Activated T-helper 17 cell treated with anti-CD3 and anti-CD28 coated beads, Interleukin-2, amount 50 U/mL, for 72 hours (primary cell): ENCODE measurements around the gene DCANP1. TPM values are rescaled to one million over a fixed set of nuclear protein-coding genes. Genes with fewer than 3 reads are reported as not detected.

Source experiments
- ATAC-seq: fragments of 150-1000 bp; cut with Tn5 transposase; replicated peaks from 2 replicates; pipeline ENCODE4 v1.10.0; 2021; ENCODE audit warnings: mild to moderate bottlenecking, moderate library complexity
- H3K27ac Mint-ChIP-seq: one replicate; pipeline ENCODE4 v1.8.0; 2022; ENCODE audit warnings: mixed read lengths
- H3K27me3 Mint-ChIP-seq: one replicate; pipeline ENCODE4 v1.8.0; 2022; ENCODE audit warnings: mixed read lengths
- H3K36me3 Mint-ChIP-seq: one replicate; pipeline ENCODE4 v1.8.0; 2022; ENCODE audit warnings: low read depth, mild to moderate bottlenecking, mixed read lengths
- H3K4me1 Mint-ChIP-seq: one replicate; pipeline ENCODE4 v1.8.0; 2022; ENCODE audit warnings: mixed read lengths
- H3K4me3 Mint-ChIP-seq: one replicate; pipeline ENCODE4 v1.8.0; 2022; ENCODE audit warnings: mild to moderate bottlenecking, mixed read lengths
- H3K9me3 Mint-ChIP-seq: one replicate; pipeline ENCODE4 v1.8.0; 2022; ENCODE audit warnings: mixed read lengths
- total RNA-seq, 2 donors: library from RNA; stranded (reverse); gene quantifications; one replicate each; pipeline ENCODE4 v1.2.3, GENCODE V29; 2022

Gene DCANP1
- total RNA-seq, 2 donors from 2014 or later, result not detected

DNA sequence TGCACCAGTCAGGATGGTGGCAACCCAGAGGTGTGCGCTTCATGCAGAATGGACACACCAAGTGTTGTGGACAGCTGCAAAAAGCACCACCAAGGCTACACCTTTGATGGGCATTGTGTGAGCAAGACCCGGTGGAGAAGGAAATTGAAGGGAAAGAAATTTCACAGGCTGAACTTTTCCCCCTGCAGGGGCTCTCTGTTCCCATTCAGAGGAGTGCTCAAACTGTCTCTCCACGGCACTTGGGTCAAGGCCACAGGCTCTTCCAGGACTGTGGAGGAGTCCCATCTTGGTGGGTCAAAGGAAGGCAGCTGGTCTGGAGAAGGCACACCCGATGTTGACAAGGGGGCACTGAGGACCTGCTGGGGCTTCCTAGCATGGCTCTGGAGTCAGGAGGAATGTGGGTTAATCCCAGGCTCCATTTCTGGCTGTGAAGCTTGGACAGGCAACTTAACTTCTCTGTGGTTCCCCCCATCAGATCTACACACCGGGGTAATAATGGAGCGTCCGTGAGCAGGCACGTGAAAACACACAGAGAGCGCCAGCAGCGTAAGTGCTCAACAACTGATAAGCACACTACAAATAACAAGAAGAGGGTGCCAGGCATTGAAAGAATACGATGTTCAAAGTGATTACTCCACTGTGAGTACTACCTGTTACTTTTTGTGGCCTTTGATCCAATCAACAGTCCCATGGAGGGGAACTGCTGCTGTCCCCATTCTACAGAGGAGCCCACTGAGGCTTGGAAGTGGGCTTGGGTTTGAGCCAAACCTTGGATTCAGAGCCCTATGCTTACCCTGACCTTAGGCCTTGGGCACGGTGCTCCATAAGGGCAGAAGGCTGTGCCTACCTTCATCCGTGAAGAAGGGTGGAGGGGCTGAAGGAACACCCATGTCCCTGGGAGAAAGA lies 39.2 kb upstream of the DCANP1 start:
- no peak overlapping the region for H3K4me3 Mint-ChIP-seq
- no peaks in the 10 kb centered on the region for H3K9me3 Mint-ChIP-seq
- H3K27me3 Mint-ChIP-seq, result peaks cover 46% of the 10 kb centered on the region
- no peaks in the 10 kb centered on the region for H3K4me1 Mint-ChIP-seq
- ATAC-seq, result no peak
- no peak overlapping the region for H3K27ac Mint-ChIP-seq
- H3K36me3 Mint-ChIP-seq, result no peaks in the 10 kb centered on the region

DNA sequence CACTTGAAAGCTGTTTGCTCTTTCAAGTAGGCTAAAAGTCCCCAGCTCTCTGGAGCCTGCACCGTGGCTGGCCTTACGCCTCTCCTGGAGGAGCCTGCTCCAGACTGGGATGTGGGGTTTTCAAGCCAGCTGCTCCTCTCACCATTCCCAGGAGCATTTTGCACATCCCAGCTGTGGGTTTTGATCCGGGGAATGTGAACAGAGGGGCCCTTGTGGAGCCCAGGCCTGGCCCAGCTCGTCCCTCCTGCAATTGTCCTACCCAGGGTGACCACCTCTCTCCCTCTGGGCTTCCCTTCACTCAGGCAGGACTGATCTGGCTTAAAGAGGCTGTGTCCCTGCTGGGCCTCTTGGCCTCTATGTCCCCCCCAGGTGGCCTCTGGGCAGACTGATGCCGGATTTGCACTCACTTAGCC lies 37.5 kb upstream of the DCANP1 start:
- no peak for ATAC-seq
- Mint-ChIP-seq H3K9me3 (no peaks in the 10 kb centered on the region), H3K4me1 (no peaks in the 10 kb centered on the region), H3K27me3 (peaks cover 39% of the 10 kb centered on the region), H3K36me3 (no peaks in the 10 kb centered on the region), H3K27ac (no peak overlapping the region), H3K4me3 (no peak overlapping the region)

DNA sequence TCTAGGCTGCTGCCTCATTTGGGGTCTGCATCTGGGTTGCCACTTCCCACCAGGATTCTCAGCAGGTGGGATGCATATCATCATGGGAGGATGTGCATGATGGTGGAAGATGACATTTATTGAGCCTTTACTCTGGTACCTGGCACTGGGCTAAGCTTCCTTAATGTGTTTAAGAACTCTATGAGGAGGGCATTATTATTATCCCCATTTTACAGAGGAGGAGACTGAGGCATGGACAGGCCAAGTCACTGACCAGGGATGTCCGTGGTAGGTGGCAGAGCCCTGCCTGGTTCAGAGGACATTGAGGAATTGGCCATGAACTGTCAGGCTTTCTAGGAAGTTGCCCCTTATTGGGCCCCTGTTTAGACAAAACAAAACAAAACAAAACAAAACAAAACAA lies 36.1 kb upstream of the DCANP1 start:
- peaks cover 35% of the 10 kb centered on the region for H3K27me3 Mint-ChIP-seq
- H3K36me3 Mint-ChIP-seq, result no peaks in the 10 kb centered on the region
- H3K4me1 Mint-ChIP-seq, result no peaks in the 10 kb centered on the region
- H3K4me3 Mint-ChIP-seq, result no peak overlapping the region
- H3K27ac Mint-ChIP-seq, result no peak overlapping the region
- no peak for ATAC-seq
- no peaks in the 10 kb centered on the region for H3K9me3 Mint-ChIP-seq

DNA sequence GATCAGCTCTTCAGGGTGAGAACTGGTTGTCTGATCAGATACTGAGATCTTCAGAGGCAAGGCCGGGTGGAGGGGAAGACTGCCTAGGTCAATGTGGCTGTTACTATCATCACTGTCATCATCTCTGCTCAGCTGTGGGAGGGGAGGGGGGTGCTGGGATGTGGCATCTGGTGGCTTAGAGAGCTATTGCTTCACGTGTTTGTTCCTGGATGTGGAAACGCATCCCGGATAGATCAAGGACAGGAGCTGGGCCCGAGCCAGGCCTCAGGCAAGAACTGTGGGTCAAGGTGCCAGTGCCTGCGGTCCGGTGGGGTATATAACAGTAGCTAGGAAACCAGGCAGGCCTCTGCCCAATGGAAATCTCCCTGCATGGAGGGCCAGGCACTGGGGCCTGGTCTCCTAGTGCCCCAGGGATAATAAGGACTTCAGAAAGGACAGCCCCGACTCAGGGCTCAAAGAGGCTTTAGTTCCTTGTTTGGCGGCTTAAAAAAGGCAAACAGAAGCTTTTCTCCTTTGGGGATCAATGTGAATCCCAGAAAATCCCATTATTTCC lies 35.3 kb upstream of the DCANP1 start:
- Mint-ChIP-seq H3K27ac (no peak overlapping the region), H3K4me1 (no peaks in the 10 kb centered on the region), H3K4me3 (no peak overlapping the region), H3K9me3 (no peaks in the 10 kb centered on the region), H3K36me3 (no peaks in the 10 kb centered on the region), H3K27me3 (peaks cover 30% of the 10 kb centered on the region)
- ATAC-seq, result no peak

DNA sequence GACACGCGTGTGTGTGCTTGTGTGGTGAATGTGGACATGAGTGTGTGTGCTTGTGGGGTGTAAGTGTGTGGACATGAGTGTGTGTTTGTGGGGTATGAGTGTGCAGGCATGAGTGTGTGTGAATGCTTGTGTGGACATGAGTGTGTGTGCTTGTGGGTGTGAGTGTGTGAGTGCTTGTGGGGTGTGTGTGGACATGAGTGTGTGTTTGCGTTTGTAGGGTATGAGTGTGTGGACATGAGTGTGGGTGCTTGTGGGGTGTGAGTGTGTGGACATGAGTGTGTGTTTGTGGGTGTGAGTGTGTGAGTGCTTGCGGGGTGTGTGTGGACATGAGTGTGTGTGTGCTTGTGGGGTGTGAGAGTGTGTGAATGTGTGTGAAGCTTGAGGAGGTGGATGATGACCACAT lies 34.8 kb upstream of the DCANP1 start:
- H3K27ac Mint-ChIP-seq, result no peak overlapping the region
- no peak overlapping the region for H3K4me3 Mint-ChIP-seq
- H3K4me1 Mint-ChIP-seq, result no peaks in the 10 kb centered on the region
- H3K27me3 Mint-ChIP-seq, result peaks cover 25% of the 10 kb centered on the region
- H3K9me3 Mint-ChIP-seq, result no peaks in the 10 kb centered on the region
- ATAC-seq, result no peak
- H3K36me3 Mint-ChIP-seq, result no peaks in the 10 kb centered on the region

DNA sequence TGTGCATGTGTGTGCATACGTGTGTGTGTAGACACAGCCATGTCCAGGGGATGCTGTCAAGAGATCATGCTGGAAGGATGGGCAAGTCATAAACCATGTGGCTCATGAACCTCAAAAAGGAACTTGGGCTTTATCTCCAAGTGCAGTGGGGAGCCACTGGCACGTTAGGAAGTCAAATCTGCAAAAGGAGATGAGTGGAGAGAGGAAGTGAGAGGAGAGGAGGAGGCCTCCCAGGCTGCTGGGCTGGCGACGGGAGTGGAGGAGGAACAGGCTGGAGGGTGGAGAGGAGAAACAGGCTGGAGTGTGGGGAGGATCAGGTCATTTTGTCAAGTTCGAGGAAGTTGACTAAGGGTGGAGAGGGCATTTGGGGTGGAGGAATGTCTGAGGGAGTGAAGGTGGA lies 34.2 kb upstream of the DCANP1 start:
- H3K4me1 Mint-ChIP-seq, result no peaks in the 10 kb centered on the region
- H3K27ac Mint-ChIP-seq, result no peak overlapping the region
- H3K9me3 Mint-ChIP-seq, result no peaks in the 10 kb centered on the region
- no peak for ATAC-seq
- H3K27me3 Mint-ChIP-seq, result peaks cover 20% of the 10 kb centered on the region
- H3K36me3 Mint-ChIP-seq, result no peaks in the 10 kb centered on the region
- no peak overlapping the region for H3K4me3 Mint-ChIP-seq

DNA sequence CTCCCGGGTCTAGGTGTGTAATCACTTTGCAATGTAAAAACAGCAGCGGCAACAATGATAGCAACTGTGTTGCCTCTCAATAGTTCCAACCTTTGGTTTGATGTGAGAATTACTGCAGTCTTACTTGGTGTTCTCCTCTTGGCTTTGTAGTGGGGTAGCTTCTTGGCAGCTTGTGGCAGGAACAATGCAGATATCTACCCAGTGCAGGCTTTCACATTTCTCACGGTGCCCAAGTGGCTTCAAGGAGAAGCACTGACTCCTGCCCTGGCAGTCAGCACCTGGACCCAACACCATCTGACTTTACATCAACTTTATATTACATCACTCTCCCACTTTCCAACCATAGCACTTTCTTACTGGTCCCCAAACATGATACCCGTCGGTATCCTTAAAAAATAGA lies 33.4 kb upstream of the DCANP1 start:
- no peaks in the 10 kb centered on the region for H3K9me3 Mint-ChIP-seq
- H3K27ac Mint-ChIP-seq, result no peak overlapping the region
- peaks cover 17% of the 10 kb centered on the region for H3K27me3 Mint-ChIP-seq
- no peaks in the 10 kb centered on the region for H3K4me1 Mint-ChIP-seq
- H3K36me3 Mint-ChIP-seq, result no peaks in the 10 kb centered on the region
- no peak for ATAC-seq
- H3K4me3 Mint-ChIP-seq, result no peak overlapping the region

DNA sequence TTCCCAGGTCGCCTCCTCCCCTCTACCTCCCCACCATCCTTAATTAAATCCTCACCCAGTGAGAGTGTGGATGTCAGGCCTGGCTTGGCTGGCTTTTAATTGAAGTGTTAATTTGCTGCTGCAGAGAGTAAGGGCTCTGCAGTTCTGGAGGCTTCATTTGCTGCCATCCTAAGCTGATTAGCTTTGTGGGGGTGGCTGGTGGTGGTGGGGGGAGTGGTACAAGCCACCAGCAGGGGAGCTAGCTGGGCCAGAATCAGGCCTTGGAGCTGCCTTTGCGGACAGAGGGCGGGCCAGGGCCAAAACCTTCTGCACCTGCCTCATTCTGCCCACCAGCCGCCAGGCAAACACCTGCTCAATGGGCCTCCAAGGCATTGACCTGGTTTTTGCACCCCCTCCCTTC lies 31.8 kb upstream of the DCANP1 start:
- ATAC-seq, result no peak
- Mint-ChIP-seq H3K4me3 (no peak overlapping the region), H3K4me1 (no peaks in the 10 kb centered on the region), H3K27me3 (peaks cover 18% of the 10 kb centered on the region), H3K36me3 (no peaks in the 10 kb centered on the region), H3K9me3 (no peaks in the 10 kb centered on the region), H3K27ac (no peak overlapping the region)

DNA sequence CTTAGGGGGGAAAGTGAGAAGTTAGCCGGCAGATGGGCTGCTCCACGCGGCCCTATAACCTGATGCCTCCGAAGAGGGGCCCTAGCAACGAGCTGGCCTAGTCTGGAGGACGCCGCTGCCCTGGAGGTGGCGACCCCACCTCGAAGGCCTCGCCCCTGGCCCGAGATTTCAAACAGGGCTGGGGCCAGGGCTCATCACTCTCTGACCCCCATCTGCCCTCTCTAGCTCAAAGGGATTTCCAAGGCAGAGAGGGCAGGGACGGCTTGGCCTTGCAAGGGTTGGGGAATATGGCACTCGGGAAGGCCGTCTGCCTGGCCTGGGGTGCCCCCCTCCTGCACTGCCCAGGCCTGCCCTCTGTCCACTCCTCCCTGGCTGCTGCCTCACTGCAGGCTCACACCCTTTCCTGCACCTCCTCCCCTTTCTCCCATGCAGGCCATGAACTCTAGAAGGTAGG lies 30.5 kb upstream of the DCANP1 start:
- no peak for ATAC-seq
- Mint-ChIP-seq H3K9me3 (no peaks in the 10 kb centered on the region), H3K36me3 (no peaks in the 10 kb centered on the region), H3K27ac (no peak overlapping the region), H3K4me3 (no peak overlapping the region), H3K27me3 (peaks cover 15% of the 10 kb centered on the region), H3K4me1 (no peaks in the 10 kb centered on the region)

DNA sequence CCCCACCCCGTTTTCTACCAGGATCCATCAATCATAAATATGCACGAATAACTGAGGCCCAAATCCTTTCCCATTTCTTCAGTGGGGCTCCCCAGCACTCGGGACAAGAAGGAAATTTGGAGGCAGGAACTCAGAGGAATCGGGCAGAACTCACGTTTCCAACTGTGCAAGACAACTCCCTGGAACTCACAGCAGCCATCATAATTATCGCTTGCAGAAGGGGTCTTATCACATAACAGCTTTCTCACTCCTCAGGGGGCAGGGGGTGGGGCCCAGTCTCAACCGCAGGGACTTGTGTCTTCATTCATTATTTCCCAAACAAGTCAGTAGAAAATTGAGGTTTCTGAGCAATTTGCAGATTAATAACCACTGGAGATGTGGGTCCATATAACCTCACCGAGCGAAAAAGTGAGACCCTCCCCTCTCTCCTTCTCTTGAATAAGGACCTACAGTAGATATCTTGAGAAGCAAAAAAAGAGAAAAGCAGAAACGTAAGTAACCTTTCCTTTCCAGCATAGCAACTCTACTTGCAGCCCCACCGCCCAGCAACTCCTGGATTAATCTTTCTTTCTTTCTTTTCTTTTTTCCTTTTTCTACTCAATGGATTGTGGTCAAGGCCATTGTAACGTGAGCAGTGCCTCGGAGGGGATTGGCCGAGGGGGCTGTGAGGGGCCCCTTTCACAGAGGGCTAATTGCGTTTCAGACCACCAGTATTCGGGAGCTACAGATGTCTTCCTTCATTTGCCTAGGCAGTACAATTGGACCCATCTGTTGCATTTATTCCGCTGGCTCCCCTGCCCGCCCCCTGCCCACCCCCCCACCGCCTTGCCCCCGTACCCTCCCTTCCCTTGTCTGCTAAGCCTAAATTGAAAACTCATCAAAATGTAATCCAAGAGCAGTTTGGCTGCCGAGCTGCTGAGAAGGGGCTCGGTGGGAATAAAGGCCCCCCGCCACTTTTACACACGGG lies 29.8 kb upstream of the DCANP1 start:
- no peak overlapping the region for H3K4me3 Mint-ChIP-seq
- no peak for ATAC-seq
- no peaks in the 10 kb centered on the region for H3K4me1 Mint-ChIP-seq
- H3K9me3 Mint-ChIP-seq, result no peaks in the 10 kb centered on the region
- no peaks in the 10 kb centered on the region for H3K36me3 Mint-ChIP-seq
- H3K27ac Mint-ChIP-seq, result no peak overlapping the region
- peaks cover 15% of the 10 kb centered on the region for H3K27me3 Mint-ChIP-seq

DNA sequence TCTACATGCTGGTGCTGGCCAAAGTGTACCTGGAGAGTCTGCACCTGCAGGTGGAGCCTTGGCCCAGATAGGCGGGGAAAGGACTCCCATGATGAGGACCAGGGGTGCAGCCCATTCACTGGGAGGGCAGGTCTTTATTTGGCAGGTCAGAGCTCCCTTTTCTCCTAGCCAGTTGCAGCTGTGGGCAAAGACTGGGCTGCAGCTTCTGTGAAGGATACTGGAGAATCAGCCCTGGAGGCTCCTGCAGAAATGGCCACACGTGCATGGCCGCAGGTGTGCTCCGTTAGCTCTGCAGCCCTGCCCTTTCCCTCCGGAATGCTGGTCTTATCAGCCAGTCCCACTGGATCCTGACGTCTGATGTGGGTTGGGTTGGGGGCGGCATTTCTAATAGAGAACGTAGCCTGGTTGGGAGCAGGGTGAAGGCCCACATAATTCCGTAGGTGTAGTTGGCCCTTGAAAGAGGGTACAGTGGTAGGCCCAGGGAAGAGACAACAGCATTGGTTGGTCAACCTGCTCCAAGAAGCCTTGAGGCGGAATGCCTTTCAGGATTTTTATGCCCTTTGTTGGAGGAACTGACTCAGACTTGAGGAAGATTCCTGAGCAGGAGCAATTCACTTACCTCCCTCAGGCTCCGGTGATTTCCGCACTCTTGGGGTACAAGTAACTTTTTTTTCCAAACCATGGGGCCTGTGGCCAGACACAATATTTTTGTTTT lies 27.0 kb upstream of the DCANP1 start:
- Mint-ChIP-seq H3K27ac (no peak overlapping the region), H3K4me1 (no peaks in the 10 kb centered on the region), H3K9me3 (no peaks in the 10 kb centered on the region), H3K4me3 (no peak overlapping the region), H3K27me3 (peaks cover 20% of the 10 kb centered on the region), H3K36me3 (no peaks in the 10 kb centered on the region)
- no peak for ATAC-seq

DNA sequence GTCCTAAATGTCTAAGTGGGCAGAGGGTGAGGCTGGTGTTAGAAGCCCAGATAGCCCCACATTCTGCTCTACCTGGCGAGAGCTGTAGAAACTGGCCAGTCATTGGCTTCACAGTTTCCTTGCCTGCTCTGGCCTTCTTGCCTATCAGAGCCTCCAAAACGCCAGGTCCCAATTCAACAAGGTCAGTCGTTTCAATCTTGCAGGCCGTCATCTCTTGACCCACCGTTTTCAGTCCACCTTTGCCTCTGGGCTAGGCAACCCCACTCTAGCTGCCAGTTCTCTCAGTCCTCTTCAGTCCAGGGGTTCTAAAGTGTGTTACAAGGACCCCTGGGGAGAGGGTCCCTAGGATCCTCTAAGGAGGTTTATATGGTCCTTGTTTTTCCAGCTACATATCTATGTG lies 25.0 kb upstream of the DCANP1 start:
- ATAC-seq, result no peak
- H3K27me3 Mint-ChIP-seq, result peaks cover 30% of the 10 kb centered on the region
- no peaks in the 10 kb centered on the region for H3K36me3 Mint-ChIP-seq
- H3K9me3 Mint-ChIP-seq, result no peaks in the 10 kb centered on the region
- no peak overlapping the region for H3K4me3 Mint-ChIP-seq
- H3K4me1 Mint-ChIP-seq, result no peaks in the 10 kb centered on the region
- no peak overlapping the region for H3K27ac Mint-ChIP-seq

DNA sequence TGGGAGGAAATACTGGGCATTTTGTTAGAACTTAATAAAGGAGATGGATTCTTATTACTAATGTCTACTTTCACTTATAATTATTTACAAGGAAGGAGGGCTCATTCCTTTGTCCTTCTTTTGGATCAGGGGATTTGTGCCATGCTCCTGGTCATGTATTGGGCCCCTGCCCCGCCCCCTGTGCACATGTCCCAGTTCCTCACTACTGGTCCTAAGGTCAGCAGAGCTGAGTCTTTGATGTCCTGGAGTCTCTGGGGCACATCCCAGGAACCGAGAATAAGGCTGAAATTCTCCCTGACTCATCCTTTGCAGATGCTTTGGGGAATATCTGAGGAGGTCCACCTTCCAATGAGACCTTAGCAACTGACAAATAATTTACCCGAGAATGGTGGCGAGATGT lies 24.6 kb upstream of the DCANP1 start:
- no peak overlapping the region for H3K4me3 Mint-ChIP-seq
- no peak overlapping the region for H3K27ac Mint-ChIP-seq
- no peak for ATAC-seq
- H3K4me1 Mint-ChIP-seq, result no peaks in the 10 kb centered on the region
- H3K36me3 Mint-ChIP-seq, result no peaks in the 10 kb centered on the region
- H3K9me3 Mint-ChIP-seq, result no peaks in the 10 kb centered on the region
- peaks cover 30% of the 10 kb centered on the region for H3K27me3 Mint-ChIP-seq

DNA sequence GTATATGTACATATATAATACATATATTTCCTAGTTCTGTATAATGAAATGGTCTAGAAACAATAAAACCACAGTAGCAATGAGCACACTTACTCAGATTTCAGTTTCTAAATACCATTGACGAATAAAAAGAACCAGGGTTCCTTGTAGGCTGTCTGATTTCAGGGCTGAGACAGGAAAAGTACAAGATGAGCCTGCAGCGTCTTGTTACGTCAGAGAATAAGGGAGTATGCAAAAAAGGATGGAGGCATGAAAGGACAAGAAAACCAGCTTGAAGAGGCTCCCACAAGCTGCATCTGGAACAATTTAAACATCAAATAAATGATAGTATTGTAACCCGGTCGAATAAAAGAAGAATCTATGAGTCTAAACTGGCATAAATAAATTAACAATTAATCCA lies 22.8 kb upstream of the DCANP1 start:
- no peak for ATAC-seq
- peaks cover 36% of the 10 kb centered on the region for H3K27me3 Mint-ChIP-seq
- H3K4me1 Mint-ChIP-seq, result no peaks in the 10 kb centered on the region
- H3K27ac Mint-ChIP-seq, result no peak overlapping the region
- H3K4me3 Mint-ChIP-seq, result no peak overlapping the region
- no peaks in the 10 kb centered on the region for H3K36me3 Mint-ChIP-seq
- H3K9me3 Mint-ChIP-seq, result no peaks in the 10 kb centered on the region
